ENCODE results near the gene PTMS.

- peak in 1 of 6 experiments; percentile 5 for TF ChIP-seq CTCF (IDR thresholded peaks at IDR 0.05)
- no peak for TF ChIP-seq POLR2A (IDR thresholded peaks at IDR 0.05)
Measured at GRCh38 chr12:6771509-6772330, 5.6 kb downstream of the PTMS start.

All from upper lobe of left lung (tissue), 4 donors.